HG03060 (cell line): ENCODE measurements around the gene CLASP2.
"Not testable (repeated sequence)": the region's sequence is repeated elsewhere in the genome, so short reads cannot be mapped to it uniquely, and the experiment has no call there.

Source experiments
- ATAC-seq: cut with Tn5 transposase; IDR thresholded peaks from one replicate; pipeline ENCODE4 v1.9.1; 2021; ENCODE audit warnings: low read depth, moderate number of reproducible peaks; ENCODE audit not compliant: unreplicated experiment

CLASP2 gene

GRCh38 chr3:33690341-33690740, 27.7 kb downstream of the CLASP2 start:
- ATAC-seq: no peak

DNA sequence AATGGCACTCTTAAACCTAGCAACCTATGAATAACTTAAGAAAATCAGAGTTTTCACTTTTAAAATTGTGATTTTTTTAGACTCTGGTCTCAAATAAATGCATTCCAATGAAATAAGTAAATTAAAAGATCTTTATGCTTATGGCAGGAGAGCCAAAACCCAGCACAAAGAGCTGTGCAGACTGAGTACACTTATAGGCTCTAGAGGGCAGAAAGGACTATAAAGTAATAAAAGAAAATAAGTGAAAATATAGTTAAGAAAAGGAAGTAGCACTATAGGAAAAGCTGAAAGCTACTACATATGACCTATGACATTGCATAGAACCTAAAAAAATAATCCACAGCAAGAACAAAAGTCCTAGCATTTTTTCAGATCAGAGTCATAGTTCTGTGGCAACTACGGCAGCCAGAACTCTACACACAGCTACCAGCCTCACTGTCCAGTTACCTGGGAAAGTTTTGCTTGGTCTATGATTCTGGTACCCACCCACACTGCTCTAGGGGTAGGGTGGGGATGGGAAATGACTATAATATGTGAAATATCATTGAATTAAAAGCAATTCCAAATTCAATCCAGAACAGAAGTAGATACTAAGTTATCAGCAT, 30.5 kb downstream of the CLASP2 start:
- no peak for ATAC-seq

DNA sequence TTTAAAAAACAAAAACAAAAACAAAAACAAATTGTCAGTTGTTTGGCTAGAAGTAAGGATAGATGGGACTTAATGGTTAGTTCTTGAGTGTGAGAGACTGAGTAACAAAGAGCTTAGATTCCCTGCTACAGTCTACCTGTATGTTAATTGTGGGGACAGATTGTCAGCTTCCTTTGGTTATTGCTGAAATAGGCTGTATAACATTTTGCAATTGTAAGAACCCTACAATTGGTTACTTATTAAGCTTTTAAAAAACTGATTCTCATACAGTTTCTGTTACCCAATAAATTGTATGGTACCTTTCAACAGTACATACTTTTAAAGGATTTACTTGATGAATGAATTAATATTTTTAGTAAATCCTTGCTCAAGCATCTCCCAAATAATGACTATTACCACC, 35.3 kb downstream of the CLASP2 start:
- ATAC-seq: no peak

DNA sequence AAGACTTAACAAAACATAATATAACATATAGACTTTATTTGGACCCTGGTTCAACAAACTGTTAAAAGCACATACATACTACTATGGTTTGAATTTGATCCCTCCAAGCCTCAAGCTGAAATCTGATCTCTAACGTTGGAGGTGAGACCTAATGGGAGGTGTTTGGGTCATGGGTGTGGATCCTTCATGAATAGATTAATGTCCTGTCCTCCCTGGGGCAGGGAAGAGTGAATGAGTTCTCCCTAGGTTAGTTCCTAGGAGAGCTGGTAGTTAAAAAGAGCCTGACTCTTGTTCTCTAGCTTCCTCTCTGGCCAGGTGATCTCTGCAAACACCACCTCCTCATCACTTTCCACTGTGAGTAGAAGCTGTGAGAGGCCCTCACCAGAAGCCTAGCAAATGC, 36.4 kb downstream of the CLASP2 start:
- no peak for ATAC-seq

DNA sequence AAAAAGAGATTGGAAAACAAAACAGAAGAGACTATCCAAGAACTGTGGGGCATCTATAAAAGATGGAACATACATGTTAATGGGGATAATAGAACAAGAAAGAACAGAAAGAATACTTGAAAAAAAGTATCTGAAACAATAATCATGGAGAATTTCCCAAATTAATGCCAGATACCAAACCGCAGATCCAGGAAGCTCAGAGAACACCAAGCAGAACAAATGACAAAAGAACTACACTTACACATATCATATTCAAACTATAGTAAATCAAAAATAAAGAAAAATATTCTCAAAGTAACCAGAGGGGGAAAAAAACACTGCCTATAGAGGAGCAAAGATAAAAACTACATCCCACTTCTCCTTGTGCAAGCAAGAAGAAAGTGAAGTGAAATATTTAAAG, 40.0 kb downstream of the CLASP2 start:
- ATAC-seq: no peak

DNA sequence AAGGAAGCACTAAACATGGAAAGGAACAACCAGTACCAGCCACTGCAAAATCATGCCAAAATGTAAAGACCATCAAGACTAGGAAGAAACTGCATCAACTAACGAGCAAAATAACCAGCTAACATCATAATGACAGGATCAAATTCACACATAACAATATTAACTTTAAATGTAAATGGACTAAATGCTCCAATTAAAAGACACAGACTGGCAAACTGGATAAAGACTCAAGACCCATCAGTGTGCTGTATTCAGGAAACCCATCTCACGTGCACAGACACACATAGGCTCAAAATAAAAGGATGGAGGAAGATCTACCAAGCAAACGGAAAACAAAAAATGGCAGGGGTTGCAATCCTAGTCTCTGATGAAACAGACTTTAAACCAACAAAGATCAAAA, 44.6 kb downstream of the CLASP2 start:
- ATAC-seq: not testable (repeated sequence)

- ATAC-seq: no peak
Measured at GRCh38 chr3:33668618-33669017, 49.4 kb downstream of the CLASP2 start.

DNA sequence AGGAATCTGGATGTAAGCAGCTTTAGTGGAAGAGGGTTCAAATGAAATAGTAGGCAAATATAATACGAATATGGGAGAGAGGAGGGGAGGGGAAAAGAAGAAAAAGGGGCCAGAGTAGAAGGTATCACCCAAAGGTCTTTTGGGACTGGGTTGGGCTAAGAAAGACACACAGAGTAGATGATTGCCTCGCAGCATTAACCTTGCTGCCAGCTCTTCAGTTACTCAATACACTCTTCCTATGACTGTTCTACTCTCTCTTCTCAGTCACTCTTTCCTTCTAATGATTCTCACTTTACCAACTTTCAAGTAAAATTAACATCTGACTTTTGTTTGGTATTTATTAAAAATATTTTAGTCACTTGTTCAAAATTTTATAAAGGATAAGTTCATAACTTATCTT, 52.8 kb downstream of the CLASP2 start:
- ATAC-seq: no peak

GRCh38 chr3:33664195-33664594, 53.9 kb downstream of the CLASP2 start:
- no peak for ATAC-seq

GRCh38 chr3:33663042-33663441, 55.0 kb downstream of the CLASP2 start:
- no peak for ATAC-seq

- ATAC-seq: no peak
Measured at GRCh38 chr3:33659856-33660434, 58.1 kb downstream of the CLASP2 start.

DNA sequence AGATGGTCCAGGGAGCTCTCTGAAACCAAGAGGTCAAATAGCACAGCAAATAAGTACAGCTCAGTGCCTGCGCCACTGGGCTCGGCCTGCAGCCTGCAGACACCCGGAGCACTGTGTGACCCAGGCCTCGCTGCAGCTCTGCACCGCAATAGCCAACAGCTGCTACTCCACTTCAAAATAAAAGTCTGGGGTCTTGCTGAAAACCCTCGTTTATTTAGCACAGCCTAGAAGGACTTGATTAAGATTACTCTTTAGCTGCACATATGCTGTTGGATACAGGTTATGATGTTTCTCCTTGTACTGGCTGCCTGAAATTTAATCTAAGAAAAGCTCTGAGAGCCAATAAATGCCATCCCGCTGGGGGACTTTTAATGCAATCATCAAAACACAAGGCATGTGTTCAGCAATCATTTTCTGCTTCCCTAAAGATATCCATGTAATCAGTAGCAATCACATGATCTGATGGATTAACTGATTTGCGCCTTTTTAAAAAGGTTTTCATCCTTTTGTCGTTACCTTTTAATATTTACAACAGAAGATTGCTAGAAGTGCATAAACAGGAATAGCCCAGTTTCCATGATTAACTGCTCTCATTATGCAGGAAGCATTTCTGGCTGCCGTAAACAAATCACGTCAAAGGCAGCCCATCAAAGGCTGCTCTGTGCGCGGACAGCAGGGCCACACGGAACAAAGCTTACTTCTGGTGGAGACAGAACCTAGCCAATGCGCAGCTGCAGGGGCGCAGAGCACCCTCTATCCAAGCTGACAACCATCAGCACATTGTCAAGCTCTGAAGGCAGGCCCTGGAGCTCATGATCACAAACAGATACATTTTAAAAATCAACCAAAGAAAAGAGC, 58.8 kb downstream of the CLASP2 start:
- ATAC-seq: peak; percentile 62

DNA sequence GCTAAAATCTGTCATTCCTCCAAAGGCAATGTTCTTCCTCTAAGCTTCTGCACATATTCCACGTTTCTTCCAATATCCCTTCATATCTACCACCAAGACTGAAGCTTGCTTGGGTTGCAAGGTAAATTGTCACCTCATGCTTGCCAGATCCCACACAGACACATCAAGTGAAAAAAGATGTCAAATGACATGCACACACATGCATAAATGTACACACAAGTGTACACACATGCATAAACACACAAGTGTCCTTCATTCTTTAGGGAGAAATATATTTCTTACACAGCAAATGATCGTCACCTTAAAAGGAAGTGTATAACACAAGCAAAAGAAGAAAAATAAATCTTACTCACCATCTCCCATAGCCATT, 59.4 kb downstream of the CLASP2 start:
- ATAC-seq: no peak

DNA sequence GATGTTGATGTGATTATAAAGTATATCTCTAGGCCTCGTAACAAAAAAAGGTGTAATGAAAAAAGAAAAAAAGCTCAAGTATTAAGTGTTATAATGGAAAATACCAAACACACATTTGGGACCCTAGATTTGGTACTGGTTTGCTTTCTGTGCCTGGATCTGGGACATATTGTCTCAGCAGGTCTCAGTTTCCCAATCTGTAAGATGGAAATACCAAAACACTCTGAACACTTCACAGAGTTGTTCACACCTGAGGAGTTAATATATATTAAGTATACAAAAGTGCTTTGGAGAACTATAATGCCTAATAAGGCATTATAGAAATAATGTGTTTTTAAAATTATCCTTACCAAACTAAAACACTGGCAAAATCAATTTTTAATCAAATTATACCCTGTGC, 60.0 kb downstream of the CLASP2 start:
- ATAC-seq: no peak

DNA sequence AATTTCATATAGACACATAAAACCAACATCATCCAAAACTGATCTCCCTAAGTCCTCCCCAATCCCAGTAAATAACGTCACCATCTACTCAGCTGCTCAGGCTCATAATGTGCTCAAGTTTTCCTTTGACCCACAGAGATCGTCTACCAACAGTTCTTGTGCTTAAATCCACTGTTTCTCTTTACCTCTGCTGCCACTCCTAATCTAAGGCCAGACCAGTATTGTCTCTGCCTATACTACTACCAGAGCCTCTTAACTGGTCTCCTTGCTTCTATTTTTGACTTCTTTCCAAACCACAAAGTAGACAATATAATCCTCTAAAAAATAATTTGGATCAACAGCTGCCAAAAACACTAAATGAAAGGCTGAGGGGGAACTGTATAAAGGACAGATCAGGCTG, 65.3 kb downstream of the CLASP2 start:
- no peak for ATAC-seq

- not testable (repeated sequence) for ATAC-seq
Measured at GRCh38 chr3:33651101-33651500, 67.0 kb downstream of the CLASP2 start.

DNA sequence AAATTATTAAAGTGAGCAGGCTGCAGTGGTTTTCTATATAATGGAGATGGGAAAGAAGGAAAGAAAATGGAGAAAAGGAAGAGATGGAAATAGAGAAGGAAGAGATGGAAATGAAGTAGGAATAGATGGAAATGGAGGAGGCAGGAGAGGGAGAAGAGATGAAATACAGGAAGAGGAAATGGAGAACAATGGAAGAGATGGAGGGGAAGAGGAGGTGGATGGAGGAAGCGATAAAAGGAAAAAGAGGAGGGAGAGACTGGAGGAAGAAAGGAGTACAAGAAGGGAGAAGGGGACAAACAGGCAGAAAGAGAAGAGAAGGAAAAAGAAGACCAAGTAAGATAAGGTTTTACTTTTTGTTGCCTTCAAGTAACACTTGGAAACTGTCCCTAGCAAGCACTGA, 67.6 kb downstream of the CLASP2 start:
- no peak for ATAC-seq

DNA sequence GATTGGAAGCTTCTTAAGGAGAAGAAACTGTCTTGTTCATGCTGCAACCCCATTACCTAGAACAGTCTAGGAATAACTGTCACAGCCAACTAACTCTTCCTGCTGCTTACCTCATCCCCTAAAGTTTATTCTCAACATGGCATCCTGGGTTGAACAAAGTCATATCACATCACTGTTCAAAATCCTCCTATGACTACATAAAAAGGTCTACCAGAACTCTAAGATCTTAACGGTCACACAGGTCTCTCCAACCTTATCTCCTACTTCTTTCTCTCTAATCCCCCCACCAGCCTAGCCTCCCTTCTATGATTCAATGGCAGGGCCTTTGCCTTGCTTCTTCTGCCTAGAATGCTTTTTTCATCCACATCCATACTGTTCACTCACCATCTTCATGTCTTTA, 69.3 kb downstream of the CLASP2 start:
- no peak for ATAC-seq

DNA sequence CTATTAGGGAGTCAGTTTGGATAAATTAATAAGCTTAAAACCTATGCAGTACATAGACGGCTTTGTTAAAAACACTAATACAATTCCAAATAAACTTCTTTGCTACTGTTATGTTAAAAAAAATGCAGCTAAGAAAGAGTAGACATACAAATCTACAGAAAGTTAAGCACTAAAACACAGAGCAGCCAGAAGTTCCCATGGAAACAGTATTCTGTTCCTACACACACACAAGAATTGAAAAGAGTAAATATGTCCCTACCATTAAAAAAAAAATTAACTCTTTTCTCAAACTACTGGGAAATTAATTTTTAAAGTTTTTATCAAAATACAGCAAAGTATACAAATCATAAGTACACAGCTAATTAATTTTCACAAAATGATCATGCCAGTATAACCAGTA, 71.6 kb downstream of the CLASP2 start:
- ATAC-seq: no peak

GRCh38 chr3:33645060-33645647, 72.9 kb downstream of the CLASP2 start:
- ATAC-seq: no peak

DNA sequence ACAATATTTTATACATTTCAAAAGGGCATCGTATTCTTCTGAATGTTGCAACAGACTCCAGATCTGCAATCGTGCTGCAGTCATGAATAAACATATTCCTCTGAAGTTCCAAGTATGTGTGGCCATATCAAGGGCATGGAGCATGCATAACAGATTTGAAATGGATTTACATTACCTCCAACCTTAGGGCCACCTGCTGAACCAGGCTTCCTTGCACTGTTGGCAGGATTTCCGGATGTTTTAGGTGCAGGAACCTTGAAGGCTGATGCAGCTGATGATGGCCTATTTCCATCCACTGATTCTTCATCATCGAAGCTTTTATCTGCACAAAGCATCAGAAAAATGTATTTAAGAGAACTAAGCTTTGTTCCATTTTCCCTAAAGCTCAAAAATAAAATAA, 73.5 kb downstream of the CLASP2 start:
- ATAC-seq: no peak

- ATAC-seq: no peak
Measured at GRCh38 chr3:33642806-33643205, 75.2 kb downstream of the CLASP2 start.
